BLaER1 (cell line): Measurements from ENCODE around the gene LAMTOR1.
"Not testable (repeated sequence)": the region's sequence is repeated elsewhere in the genome, so short reads cannot be mapped to it uniquely, and the experiment has no call there.

ENCODE experiments used
- H3K27ac ChIP-seq: shearing (Covaris generic); formaldehyde crosslinking; 2 replicates; pipeline ENCODE4 v1.8.1; 2022
- H3K27me3 ChIP-seq: shearing (Covaris generic); formaldehyde crosslinking; 2 replicates; pipeline ENCODE4 v1.8.1; 2022
- H3K36me3 ChIP-seq: shearing (Covaris generic); formaldehyde crosslinking; 2 replicates; pipeline ENCODE4 v1.8.1; 2022
- H3K4me1 ChIP-seq: shearing (Covaris generic); formaldehyde crosslinking; 2 replicates; pipeline ENCODE4 v1.8.1; 2022
- H3K4me2 ChIP-seq: shearing (Covaris generic); formaldehyde crosslinking; 2 replicates; pipeline ENCODE4 v1.8.1; 2022
- H3K4me3 ChIP-seq: shearing (Covaris generic); formaldehyde crosslinking; 2 replicates; pipeline ENCODE4 v1.8.1; 2022
- H3K9ac ChIP-seq: shearing (Covaris generic); formaldehyde crosslinking; 2 replicates; pipeline ENCODE4 v1.8.1; 2022
- H3K9me3 ChIP-seq: shearing (Covaris generic); formaldehyde crosslinking; 2 replicates; pipeline ENCODE4 v1.8.1; 2022
- H4K20me1 ChIP-seq: shearing (Covaris generic); formaldehyde crosslinking; 2 replicates; pipeline ENCODE4 v1.8.1; 2022
- Cebpa-rat ChIP-seq: shearing (Covaris generic); IDR thresholded peaks from 2 replicates; pipeline ENCODE4 v1.8.1; 2022

Gene LAMTOR1

GRCh38 chr11:72102946-72103753 is at the start of gene LAMTOR1:
Gene LAMTOR1 (minus strand): TSS chr11:72103297. CDS start chr11:72103224, 73 bp downstream.
- Histone ChIP-seq H3K4me2 (peak within 1 kb of the TSS; percentile 92), H3K36me3 (peaks cover 50% of the 10 kb centered on the region), H3K9me3 (no peaks in the 10 kb centered on the region), H3K27me3 (no peaks in the 10 kb centered on the region), H4K20me1 (peaks cover 25% of the 10 kb centered on the region), H3K27ac (peak within 1 kb of the TSS; percentile 97), H3K4me3 (peak within 1 kb of the TSS; percentile 80), H3K9ac (peak within 1 kb of the TSS; percentile 95), H3K4me1 (peaks cover 35% of the 10 kb centered on the region)
- TF ChIP-seq Cebpa-rat: no peak

DNA sequence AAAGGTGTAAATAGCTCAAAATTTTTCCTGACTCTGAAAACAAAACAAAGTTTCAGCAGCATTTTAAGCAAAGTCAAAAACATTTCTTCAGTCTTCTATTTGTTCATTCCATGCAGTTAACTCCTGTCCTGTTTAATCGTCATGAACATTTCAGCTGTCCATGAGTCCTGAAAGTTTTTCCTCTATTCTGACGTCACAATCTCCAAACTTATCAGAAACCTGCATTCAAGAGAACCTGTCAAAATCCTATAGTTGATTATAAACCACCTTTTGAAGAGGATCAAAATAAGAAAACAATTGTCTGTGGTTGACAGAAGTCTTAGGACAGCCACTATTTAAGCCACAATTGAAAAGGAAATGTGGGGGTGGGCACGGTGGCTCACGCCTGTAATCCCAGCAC is 47.8 kb upstream of the LAMTOR1 start:
- TF ChIP-seq Cebpa-rat: no peak
- Histone ChIP-seq H3K27ac (no peak overlapping the region), H3K4me2 (no peak overlapping the region), H3K4me3 (no peak overlapping the region), H3K4me1 (no peaks in the 10 kb centered on the region), H3K27me3 (no peaks in the 10 kb centered on the region), H3K36me3 (no peaks in the 10 kb centered on the region), H3K9me3 (no peaks in the 10 kb centered on the region), H3K9ac (no peak overlapping the region), H4K20me1 (no peaks in the 10 kb centered on the region)

DNA sequence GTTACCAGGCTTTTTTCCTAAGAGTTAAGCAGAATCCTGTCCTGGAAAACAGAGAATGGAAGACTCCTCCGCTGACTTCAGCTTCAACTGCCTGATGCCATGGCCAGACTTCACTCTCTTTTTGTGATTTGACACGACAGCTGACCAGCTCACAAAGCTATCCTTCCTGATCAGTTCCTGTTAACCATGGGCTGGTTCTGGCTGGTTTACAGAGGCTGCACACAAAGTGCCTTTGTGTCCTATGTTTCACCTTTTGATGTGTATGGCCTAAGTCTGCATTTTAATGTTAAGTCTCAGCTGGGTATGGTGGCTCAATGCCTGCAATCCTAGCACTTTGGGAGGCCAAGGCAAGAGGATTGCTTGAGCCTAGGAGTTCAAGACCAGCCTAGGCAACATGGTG is 43.5 kb upstream of the LAMTOR1 start:
- H3K9me3 ChIP-seq: no peaks in the 10 kb centered on the region
- H3K4me3 ChIP-seq: no peak overlapping the region
- H3K4me2 ChIP-seq: no peak overlapping the region
- no peak overlapping the region for H3K27ac ChIP-seq
- H3K4me1 ChIP-seq: no peaks in the 10 kb centered on the region
- H4K20me1 ChIP-seq: no peaks in the 10 kb centered on the region
- no peaks in the 10 kb centered on the region for H3K27me3 ChIP-seq
- no peak for TF ChIP-seq Cebpa-rat
- H3K36me3 ChIP-seq: no peaks in the 10 kb centered on the region
- no peak overlapping the region for H3K9ac ChIP-seq

DNA sequence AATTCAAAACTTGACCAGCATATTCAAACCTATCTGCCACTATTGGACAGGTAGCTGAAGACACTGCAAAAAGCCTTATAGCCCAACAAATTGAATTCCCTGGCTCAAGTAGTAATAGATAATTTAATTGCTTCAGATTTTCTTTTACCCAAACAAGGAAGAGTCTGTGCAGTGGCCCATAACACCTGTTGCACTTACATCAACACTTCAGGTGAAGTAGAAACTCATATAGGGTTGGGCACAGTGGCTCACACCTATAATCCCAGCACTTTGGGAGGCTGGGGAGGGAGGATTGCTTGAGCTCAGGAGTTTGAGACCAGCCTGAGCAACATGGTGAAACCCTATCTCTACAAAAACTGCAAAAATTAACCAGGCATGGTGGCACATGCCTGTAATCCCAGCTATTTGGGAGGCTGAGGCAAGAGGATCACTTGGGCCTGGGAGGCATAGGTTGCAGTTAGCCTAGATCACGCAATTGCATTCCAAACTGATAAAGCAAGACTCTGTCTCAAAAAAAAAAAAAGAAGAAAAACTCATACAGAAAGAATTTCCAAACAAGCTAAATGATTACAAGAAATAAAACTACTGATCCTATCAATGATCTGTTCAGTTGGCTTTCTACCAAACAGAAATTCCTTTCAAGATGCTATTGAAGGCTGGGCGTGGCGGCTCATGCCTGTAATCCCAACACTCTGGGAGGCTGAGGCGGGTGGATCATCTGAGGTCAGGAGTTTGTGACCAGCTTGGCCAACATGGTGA is 41.9 kb upstream of the LAMTOR1 start:
- TF ChIP-seq Cebpa-rat: no peak
- H4K20me1 ChIP-seq: no peaks in the 10 kb centered on the region
- no peak overlapping the region for H3K4me2 ChIP-seq
- no peaks in the 10 kb centered on the region for H3K9me3 ChIP-seq
- H3K9ac ChIP-seq: no peak overlapping the region
- no peak overlapping the region for H3K4me3 ChIP-seq
- no peaks in the 10 kb centered on the region for H3K36me3 ChIP-seq
- H3K27ac ChIP-seq: no peak overlapping the region
- H3K4me1 ChIP-seq: no peaks in the 10 kb centered on the region
- no peaks in the 10 kb centered on the region for H3K27me3 ChIP-seq

GRCh38 chr11:72142543-72142942 is 39.4 kb upstream of the LAMTOR1 start:
- not testable (repeated sequence) for H3K27ac ChIP-seq

GRCh38 chr11:72142086-72142485 is 39.0 kb upstream of the LAMTOR1 start:
- not testable (repeated sequence) for H3K4me1 ChIP-seq, H3K4me2 ChIP-seq, H3K4me3 ChIP-seq, H3K27ac ChIP-seq, H3K27me3 ChIP-seq, H3K9me3 ChIP-seq, H3K9ac ChIP-seq, H3K36me3 ChIP-seq, H4K20me1 ChIP-seq

More at GRCh38 chr11:72142543-72142942, 39.4 kb upstream of the LAMTOR1 start:
- H3K4me2 ChIP-seq, H3K4me1 ChIP-seq, H3K36me3 ChIP-seq, H3K4me3 ChIP-seq, H3K27me3 ChIP-seq, H3K9me3 ChIP-seq, H3K9ac ChIP-seq, H4K20me1 ChIP-seq: not testable (repeated sequence)

- no peaks in the 10 kb centered on the region for H3K4me1 ChIP-seq
- H3K9ac ChIP-seq: no peak overlapping the region
These were observed 38.0 kb upstream of the LAMTOR1 start for GRCh38 chr11:72141066-72141465.

GRCh38 chr11:72140661-72141060 is 37.6 kb upstream of the LAMTOR1 start:
- Histone ChIP-seq H3K27ac (no peak overlapping the region), H3K27me3 (no peaks in the 10 kb centered on the region), H3K4me2 (no peak overlapping the region), H3K36me3 (no peaks in the 10 kb centered on the region), H3K9ac (no peak overlapping the region), H3K4me3 (no peak overlapping the region), H4K20me1 (no peaks in the 10 kb centered on the region), H3K9me3 (no peaks in the 10 kb centered on the region), H3K4me1 (no peaks in the 10 kb centered on the region)
- no peak for TF ChIP-seq Cebpa-rat

More at GRCh38 chr11:72141066-72141465, 38.0 kb upstream of the LAMTOR1 start:
- Histone ChIP-seq H3K4me2 (no peak overlapping the region), H4K20me1 (no peaks in the 10 kb centered on the region), H3K4me3 (no peak overlapping the region), H3K36me3 (no peaks in the 10 kb centered on the region), H3K27ac (no peak overlapping the region), H3K27me3 (no peaks in the 10 kb centered on the region), H3K9me3 (no peaks in the 10 kb centered on the region)
- TF ChIP-seq Cebpa-rat: no peak

GRCh38 chr11:72139500-72139899 is 36.4 kb upstream of the LAMTOR1 start:
- no peaks in the 10 kb centered on the region for H3K36me3 ChIP-seq
- H3K9me3 ChIP-seq: no peaks in the 10 kb centered on the region
- TF ChIP-seq Cebpa-rat: no peak
- H3K4me3 ChIP-seq: no peak overlapping the region
- no peak overlapping the region for H3K27ac ChIP-seq
- H3K9ac ChIP-seq: no peak overlapping the region
- H4K20me1 ChIP-seq: no peaks in the 10 kb centered on the region
- H3K27me3 ChIP-seq: no peaks in the 10 kb centered on the region
- no peaks in the 10 kb centered on the region for H3K4me1 ChIP-seq
- no peak overlapping the region for H3K4me2 ChIP-seq

DNA sequence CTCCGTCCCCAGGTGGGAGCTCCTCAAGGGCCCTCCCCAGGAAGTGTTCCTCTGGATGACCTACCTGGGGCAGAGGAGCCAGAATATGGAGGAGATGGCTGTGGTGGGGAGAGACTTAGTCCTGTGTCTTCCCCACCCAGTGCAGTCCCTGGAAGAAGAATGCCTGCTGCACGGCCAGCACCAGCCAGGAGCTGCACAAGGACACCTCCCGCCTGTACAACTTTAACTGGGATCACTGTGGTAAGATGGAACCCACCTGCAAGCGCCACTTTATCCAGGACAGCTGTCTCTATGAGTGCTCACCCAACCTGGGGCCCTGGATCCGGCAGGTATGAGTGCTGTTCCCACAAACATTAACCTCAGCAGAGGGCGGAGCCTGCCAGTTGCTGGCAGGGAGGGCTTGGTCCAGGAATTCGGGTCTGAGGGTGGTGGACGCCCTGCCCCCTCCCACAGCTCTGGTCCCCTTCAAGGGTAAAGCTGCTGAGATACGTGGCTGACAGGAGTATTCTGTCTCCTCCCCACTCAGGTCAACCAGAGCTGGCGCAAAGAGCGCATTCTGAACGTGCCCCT is 35.8 kb upstream of the LAMTOR1 start:
- H3K27ac ChIP-seq: no peak overlapping the region
- H3K4me2 ChIP-seq: no peak overlapping the region
- H3K36me3 ChIP-seq: no peaks in the 10 kb centered on the region
- TF ChIP-seq Cebpa-rat: no peak
- no peaks in the 10 kb centered on the region for H3K9me3 ChIP-seq
- no peaks in the 10 kb centered on the region for H3K27me3 ChIP-seq
- no peaks in the 10 kb centered on the region for H4K20me1 ChIP-seq
- H3K9ac ChIP-seq: no peak overlapping the region
- H3K4me3 ChIP-seq: no peak overlapping the region
- no peaks in the 10 kb centered on the region for H3K4me1 ChIP-seq
